Activated CD8-positive, alpha-beta memory T cell treated with anti-CD3 and anti-CD28 coated beads, Interleukin-2, amount 10 ng/mL, durations not matched to agents 7 days and 5 days (primary cell): Measurements from ENCODE around the gene LCK. TPM values are rescaled to one million over a fixed set of nuclear protein-coding genes. Genes with fewer than 3 reads are reported as not detected.

ENCODE experiments used
- ATAC-seq: fragments of 150-1000 bp; cut with Tn5 transposase; one replicate; pipeline ENCODE4 v1.10.0; 2021; ENCODE audit warnings: moderate library complexity
- CTCF ChIA-PET: fragments of 350-600 bp; sonication (Branson Sonifier 250); formaldehyde crosslinking; loops from one replicate; lab custom pipeline; 2021; ENCODE audit warnings: antibody characterized with exemption; lab: Charles Lee
- DNase-seq: peaks from one replicate; pipeline ENCODE4 v3.0.0-alpha.2; 2020
- H3K27ac Mint-ChIP-seq: one replicate; pipeline ENCODE4 v1.8.0; 2021; ENCODE audit warnings: mild to moderate bottlenecking, mixed read lengths
- H3K27me3 Mint-ChIP-seq: one replicate; pipeline ENCODE4 v1.8.0; 2021; ENCODE audit warnings: mixed read lengths
- H3K36me3 Mint-ChIP-seq: one replicate; pipeline ENCODE4 v1.8.0; 2021; ENCODE audit warnings: mild to moderate bottlenecking, mixed read lengths
- H3K4me1 Mint-ChIP-seq: one replicate; pipeline ENCODE4 v1.8.0; 2021; ENCODE audit warnings: mixed read lengths
- H3K4me3 Mint-ChIP-seq: one replicate; pipeline ENCODE4 v1.8.0; 2021; ENCODE audit warnings: mild to moderate bottlenecking, moderate library complexity, mixed read lengths
- H3K9me3 Mint-ChIP-seq: one replicate; pipeline ENCODE4 v1.8.0; 2022; ENCODE audit warnings: low read depth, mixed read lengths
- total RNA-seq, 2 experiments: library from RNA; stranded (reverse); gene quantifications; one replicate each; pipeline ENCODE4 v1.2.3, GENCODE V29; 2021

LCK gene
- total RNA-seq, 2 experiments from 2014 or later, result 441 to 481 TPM

DNA sequence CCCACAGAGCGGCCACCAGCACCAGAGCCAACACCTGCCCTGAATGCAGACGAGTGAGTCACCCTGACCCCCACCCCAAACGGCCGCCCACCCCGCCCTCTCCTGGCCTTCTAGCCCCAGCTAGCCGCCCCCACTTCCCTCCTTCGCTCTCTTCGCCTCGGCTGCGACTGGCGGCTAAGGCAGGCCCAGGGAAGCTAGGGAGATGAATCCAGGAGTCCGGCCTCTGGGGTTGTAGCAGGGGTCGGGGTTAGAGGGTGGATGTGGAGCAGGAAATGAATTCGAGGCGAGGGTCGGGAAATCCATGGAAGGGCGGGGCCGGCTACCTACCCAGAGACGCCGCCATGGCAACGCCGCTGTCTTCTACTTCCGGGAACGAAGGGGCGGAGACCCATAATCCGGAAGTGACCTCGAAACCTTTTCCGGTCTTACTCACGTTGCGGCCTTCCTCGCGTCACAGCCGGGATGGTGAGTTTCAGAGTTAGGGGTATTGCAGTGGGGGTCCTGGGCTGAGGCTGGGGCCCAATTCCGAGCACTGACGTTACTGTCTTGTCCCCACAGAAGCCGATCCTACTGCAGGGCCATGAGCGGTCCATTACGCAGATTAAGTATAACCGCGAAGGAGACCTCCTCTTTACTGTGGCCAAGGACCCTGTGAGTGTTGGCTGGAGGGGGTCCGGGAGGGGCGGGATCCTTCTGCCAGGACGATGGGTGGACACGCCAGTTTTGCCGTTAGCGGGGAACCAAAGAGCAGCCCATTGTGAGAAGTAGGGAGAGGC is 28.9 kb upstream of the LCK start, which contains the start of the genes EIF3I and TMEM234:
Gene EIF3I, plus strand, starts transcription at position 428 of the 776 bp plus-strand sequence. Its CDS starts 35 bp downstream, at position 463.
Gene TMEM234, minus strand, starts transcription at position 374 of the 776 bp plus-strand sequence. Its CDS starts 31 bp downstream, at position 343.
- H3K27me3 Mint-ChIP-seq, result no peaks in the 10 kb centered on the region
- CTCF ChIA-PET, result interaction anchor here (0.9 to 1.8 kb wide), 3 partner anchors 16 to 178 kb away, joined by 3 to 14 read pairs (median 5); partner anchors contain the start of gene IQCC
- H3K9me3 Mint-ChIP-seq, result no peaks in the 10 kb centered on the region
- ATAC-seq (peak; percentile 90), DNase-seq (peak; percentile 96)
- peaks cover 33% of the 10 kb centered on the region for H3K4me1 Mint-ChIP-seq
- peaks cover 16% of the 10 kb centered on the region for H3K36me3 Mint-ChIP-seq
- H3K27ac Mint-ChIP-seq, result peak within 1 kb of the TSS; percentile 97
- H3K4me3 Mint-ChIP-seq, result peak within 1 kb of the TSS; percentile 97

DNA sequence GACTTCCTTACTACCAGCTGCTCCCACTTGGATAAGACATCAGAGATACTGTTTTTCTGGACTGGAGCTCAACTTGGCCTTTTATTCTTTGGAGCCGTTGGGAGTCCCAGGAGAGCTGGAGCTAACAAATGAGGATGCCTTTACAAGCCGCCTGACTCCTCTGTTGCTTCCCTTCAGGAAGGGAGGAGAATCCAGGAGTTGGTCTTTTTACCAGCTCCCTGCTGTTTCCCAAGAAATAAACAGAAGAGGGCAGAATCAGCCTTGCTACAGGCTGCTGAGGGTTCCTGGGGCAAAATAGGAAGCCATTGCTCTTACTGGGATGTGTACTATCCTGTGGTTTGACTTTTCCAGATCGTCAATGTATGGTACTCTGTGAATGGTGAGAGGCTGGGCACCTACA is 27.4 kb upstream of the LCK start:
- Mint-ChIP-seq H3K27me3 (no peaks in the 10 kb centered on the region), H3K36me3 (peaks cover 31% of the 10 kb centered on the region), H3K27ac (peak overlapping the region; percentile 97), H3K4me1 (peaks cover 33% of the 10 kb centered on the region), H3K9me3 (no peaks in the 10 kb centered on the region), H3K4me3 (peak overlapping the region; percentile 97)
- DNase-seq (no peak), ATAC-seq (no peak)
- CTCF ChIA-PET, result interaction anchor here (0.7 to 1.8 kb wide), 5 partner anchors 8 to 158 kb away, joined by 3 to 14 read pairs (median 4); partner anchors contain the start of gene HDAC1

DNA sequence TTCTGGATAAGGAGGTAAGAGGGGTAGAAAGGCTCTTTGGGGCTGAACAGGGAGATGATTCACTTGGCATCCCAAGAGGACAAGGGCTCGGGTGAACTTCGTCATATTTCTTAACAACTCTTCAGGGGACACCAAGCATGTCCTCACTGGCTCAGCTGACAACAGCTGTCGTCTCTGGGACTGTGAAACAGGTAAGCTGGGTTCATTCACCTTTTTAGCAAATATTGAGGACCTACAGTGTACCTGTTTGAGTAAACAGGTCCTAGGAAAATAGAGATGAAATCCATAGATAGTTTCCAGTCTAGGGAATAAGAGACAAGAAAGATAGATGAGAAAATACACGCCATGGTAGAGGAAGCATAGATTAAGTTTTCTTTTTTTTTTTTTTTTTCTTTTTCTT is 26.8 kb upstream of the LCK start:
- CTCF ChIA-PET, result interaction anchor here (0.9 to 1.8 kb wide), 5 partner anchors 9 to 67 kb away, joined by 3 to 14 read pairs (median 4); partner anchors contain the start of genes FAM167B and HDAC1
- H3K27me3 Mint-ChIP-seq, result no peaks in the 10 kb centered on the region
- peaks cover 36% of the 10 kb centered on the region for H3K36me3 Mint-ChIP-seq
- DNase-seq (no peak), ATAC-seq (no peak)
- peak overlapping the region; percentile 9 for H3K4me3 Mint-ChIP-seq
- peak overlapping the region; percentile 9 for H3K27ac Mint-ChIP-seq
- peaks cover 33% of the 10 kb centered on the region for H3K4me1 Mint-ChIP-seq
- H3K9me3 Mint-ChIP-seq, result no peaks in the 10 kb centered on the region

DNA sequence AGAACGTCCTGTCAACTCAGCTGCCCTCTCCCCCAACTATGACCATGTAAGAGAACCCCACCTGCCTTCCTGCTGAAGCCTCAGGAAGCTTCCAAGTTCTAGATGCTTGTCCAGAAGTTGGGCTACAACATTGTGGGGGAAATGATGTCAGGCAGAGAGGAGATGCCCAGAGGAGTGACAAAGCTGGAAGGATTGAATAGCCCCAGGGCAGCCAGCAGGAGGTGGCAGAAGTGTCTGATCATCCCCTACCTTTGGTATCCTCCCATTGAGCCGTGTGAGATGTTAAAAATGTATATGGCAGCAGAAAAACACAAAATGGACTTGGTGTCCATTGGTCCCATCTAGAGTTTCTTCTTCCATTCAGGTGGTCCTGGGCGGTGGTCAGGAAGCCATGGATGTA is 22.3 kb upstream of the LCK start:
- Mint-ChIP-seq H3K27me3 (no peaks in the 10 kb centered on the region), H3K27ac (no peak overlapping the region), H3K36me3 (peaks cover 38% of the 10 kb centered on the region), H3K4me1 (peaks cover 7% of the 10 kb centered on the region), H3K4me3 (no peak overlapping the region), H3K9me3 (no peaks in the 10 kb centered on the region)
- ATAC-seq (no peak), DNase-seq (no peak)
- CTCF ChIA-PET, result interaction anchor here (0.9 to 1.9 kb wide), 3 partner anchors 10 to 21 kb away, joined by 3 to 10 read pairs (median 5); no protein-coding TSS in a partner anchor

DNA sequence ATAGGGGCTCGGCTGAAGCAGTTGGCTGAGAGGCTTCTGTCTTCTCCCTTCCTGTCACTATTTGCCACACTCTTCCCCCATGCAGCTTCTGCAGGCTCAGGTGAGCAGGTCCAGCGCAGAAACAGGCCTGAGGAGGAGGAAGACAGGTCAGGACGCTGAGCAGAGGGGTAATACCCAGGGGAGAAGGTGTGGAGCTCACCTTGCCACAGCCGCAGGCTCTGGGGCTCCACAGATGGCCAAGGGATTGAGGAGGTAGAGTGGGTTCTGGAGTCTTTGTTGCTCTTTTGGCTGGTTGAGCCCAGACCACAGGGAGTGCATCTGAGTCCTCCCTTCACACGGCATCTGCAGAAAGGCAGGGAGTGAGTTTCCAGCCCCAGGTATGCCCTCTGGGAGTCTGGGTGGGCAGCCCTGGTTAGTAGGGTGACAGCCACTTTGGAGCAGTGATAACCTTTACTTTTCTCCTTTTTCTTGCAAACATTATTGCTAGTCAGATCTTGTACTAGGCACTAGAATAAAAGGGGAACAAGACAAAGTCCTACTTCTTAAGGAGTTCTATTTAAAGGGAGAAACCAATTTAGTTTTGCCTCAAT is 19.1 kb upstream of the LCK start:
- Mint-ChIP-seq H3K36me3 (peaks cover 23% of the 10 kb centered on the region), H3K9me3 (no peaks in the 10 kb centered on the region), H3K4me3 (no peak overlapping the region), H3K27ac (no peak overlapping the region), H3K4me1 (no peaks in the 10 kb centered on the region), H3K27me3 (no peaks in the 10 kb centered on the region)
- ATAC-seq (no peak), DNase-seq (no peak)
- CTCF ChIA-PET, result interaction anchor here (0.9 to 1.8 kb wide), 3 partner anchors 9 to 19 kb away, joined by 3 to 5 read pairs (median 3); partner anchors contain the start of gene LCK

DNA sequence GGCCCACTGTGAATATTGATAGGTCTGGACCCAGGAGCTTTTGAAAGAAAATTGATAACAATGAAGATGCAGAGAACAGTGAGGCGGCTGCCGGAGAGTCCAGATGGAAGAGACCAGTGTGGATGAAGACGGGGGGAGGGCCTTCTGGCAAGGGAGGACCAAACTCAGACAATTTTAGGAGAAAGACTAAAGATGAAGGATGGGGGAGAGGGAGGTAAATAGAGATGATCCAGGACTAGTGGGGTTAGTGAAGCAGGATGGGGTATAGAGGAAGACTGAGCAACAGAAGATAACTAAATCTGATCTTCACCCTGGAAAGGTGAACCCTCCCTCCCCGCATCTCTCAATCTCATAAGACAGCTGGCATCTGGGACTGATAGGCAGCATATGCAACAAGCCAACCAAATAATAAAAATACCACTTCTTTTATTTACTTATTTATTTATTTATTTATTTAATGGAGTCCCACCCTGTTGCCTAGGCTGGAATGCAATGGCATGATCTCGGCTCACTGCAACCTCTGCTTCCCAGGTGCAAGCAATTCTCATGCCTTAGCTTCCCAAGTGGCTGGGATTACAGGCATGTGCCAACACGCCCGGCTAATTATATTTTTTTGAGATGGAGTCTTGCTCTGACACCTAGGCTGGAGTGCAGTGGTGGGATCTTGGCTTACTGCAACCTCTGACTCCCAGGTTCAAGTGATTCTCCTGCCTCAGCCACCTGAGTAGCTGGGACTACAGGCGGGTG is 18.3 kb upstream of the LCK start:
- ATAC-seq, result no peak
- H3K9me3 Mint-ChIP-seq, result no peaks in the 10 kb centered on the region
- no peaks in the 10 kb centered on the region for H3K4me1 Mint-ChIP-seq
- no peak overlapping the region for H3K27ac Mint-ChIP-seq
- H3K27me3 Mint-ChIP-seq, result no peaks in the 10 kb centered on the region
- CTCF ChIA-PET, result interaction anchor here (0.9 to 1.8 kb wide), 2 partner anchors 8 to 17 kb away, joined by 3 to 5 read pairs; no protein-coding TSS in a partner anchor
- peaks cover 17% of the 10 kb centered on the region for H3K36me3 Mint-ChIP-seq
- no peak for DNase-seq
- H3K4me3 Mint-ChIP-seq, result no peak overlapping the region

DNA sequence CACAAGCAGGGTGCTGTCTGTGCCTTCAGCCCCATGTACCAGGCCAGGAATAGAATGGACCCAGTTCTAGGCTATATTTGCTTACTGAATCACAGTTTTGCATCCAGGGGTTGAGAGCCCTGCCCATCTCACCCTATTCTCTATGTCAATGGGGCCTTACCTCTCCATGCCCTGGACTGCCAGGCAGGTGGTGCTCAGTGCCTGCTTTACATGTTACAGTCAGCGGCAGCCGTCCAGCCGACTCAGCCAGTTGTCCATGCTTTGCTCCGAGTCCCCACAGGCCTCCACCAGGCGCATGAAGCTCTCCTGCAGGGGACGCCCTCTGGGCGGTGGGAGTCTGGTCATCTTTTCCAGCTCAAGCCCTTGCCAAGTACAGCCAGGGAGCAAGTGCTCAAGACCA is 16.3 kb upstream of the LCK start:
- Mint-ChIP-seq H3K36me3 (peaks cover 2% of the 10 kb centered on the region), H3K9me3 (no peaks in the 10 kb centered on the region), H3K4me3 (no peak overlapping the region), H3K27ac (no peak overlapping the region), H3K4me1 (no peaks in the 10 kb centered on the region), H3K27me3 (no peaks in the 10 kb centered on the region)
- DNase-seq (no peak), ATAC-seq (no peak)
- CTCF ChIA-PET, result interaction anchor here (1.0 to 7.2 kb wide), 3 partner anchors 13 to 19 kb away, joined by 3 to 87 read pairs (median 10); partner anchors contain the start of genes FAM167B and LCK

DNA sequence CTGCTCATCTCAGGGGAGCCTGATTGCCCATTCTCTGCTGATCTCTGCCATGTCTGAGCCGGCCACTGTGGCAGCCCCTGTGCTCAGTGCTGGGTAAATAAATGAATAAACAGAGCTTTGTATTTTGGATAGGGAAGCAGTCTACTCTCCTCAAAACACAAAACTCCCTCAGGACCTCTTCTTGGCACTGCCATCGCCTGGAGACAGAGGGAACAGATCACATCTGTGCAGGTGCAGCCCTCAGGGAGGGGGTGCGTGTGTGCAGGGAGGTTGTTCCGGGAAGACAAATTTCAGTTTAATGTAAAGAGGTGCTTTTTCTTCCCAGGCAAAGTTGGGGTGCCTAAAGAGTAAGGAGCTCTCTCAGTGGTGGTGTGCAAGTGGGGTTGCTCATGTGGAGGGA is 11.7 kb upstream of the LCK start:
- H3K4me3 Mint-ChIP-seq, result no peak overlapping the region
- H3K27ac Mint-ChIP-seq, result no peak overlapping the region
- CTCF ChIA-PET, result interaction anchor here (1.0 to 7.2 kb wide), 8 partner anchors 10 to 133 kb away, joined by 3 to 87 read pairs (median 4); partner anchors contain the start of genes FAM167B and LCK
- DNase-seq (no peak), ATAC-seq (no peak)
- no peaks in the 10 kb centered on the region for H3K27me3 Mint-ChIP-seq
- no peaks in the 10 kb centered on the region for H3K9me3 Mint-ChIP-seq
- H3K4me1 Mint-ChIP-seq, result peaks cover 21% of the 10 kb centered on the region
- no peaks in the 10 kb centered on the region for H3K36me3 Mint-ChIP-seq

DNA sequence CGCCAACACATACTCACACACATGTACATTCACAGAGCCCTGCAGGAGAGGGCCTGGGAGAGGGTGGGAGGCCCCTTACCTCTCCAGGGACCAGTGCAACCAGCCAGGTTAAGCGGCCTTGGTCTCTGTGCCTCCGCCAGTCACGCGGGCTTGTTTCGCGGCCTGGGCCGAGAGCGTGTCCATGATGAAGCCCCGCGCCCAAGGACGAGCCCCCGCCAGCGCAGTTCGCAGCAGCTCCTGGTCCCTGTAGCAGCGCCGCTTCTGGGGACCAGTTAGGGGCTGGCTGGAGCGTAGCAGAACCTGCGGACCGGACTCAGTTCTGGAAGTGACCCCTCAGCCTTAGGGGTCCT is 11.3 kb upstream of the LCK start:
- peak overlapping the region; percentile 76 for H3K4me3 Mint-ChIP-seq
- H3K4me1 Mint-ChIP-seq, result peaks cover 21% of the 10 kb centered on the region
- no peak for DNase-seq
- no peak overlapping the region for H3K27ac Mint-ChIP-seq
- ATAC-seq, result no peak
- H3K9me3 Mint-ChIP-seq, result no peaks in the 10 kb centered on the region
- no peaks in the 10 kb centered on the region for H3K36me3 Mint-ChIP-seq
- no peaks in the 10 kb centered on the region for H3K27me3 Mint-ChIP-seq
- CTCF ChIA-PET, result interaction anchor here (1.0 to 7.2 kb wide), 12 partner anchors 10 to 131 kb away, joined by 3 to 87 read pairs (median 4); partner anchors contain the start of genes FAM167B, HDAC1 and LCK

DNA sequence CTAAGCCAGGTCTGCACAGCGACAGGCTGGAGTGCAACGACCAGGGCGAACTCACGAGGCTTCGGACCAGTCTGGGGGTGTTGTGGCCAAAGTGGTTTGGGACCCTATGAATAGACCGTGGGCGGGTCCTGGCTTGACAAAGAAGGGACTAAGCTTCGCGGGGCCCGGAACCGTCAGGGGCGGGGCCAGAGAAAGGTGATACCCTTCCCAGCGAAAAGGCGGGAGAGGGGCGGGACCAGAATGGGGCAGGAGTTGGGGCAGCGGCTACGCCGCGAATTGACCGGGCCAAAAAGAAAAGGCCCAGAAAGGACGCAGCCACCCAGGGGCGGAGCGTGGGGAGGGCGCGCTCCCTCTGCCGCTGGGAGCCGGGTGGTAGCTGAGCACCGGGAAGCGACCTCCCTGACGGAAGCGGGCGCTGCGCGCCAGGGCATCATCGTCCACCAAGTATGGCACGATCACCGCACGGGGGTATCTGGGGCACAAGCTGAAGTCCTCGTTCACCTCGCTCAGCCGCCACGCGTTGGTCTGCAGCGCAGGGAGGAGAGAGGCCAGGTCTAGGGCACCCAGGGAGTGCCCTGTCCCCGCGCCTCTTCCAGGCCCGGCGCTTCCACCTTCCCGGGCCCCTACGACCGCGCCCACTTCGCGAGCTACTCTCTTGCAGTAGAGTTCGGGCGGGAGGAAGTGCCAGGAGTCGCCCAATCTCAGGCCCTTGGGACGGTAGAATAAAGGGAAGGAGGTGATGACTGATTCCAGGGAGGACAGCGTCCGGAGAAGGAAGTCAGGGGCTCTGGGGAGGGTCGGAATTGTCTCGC is 10.7 kb upstream of the LCK start:
- ATAC-seq (peak; percentile 71), DNase-seq (peak; percentile 63)
- CTCF ChIA-PET, result interaction anchor here (0.6 to 7.2 kb wide), 22 partner anchors 8 to 1355 kb away, joined by 3 to 87 read pairs (median 4); partner anchors contain the start of genes BSDC1, FAM167B, HDAC1 and LCK
- Mint-ChIP-seq H3K4me3 (peak overlapping the region; percentile 76), H3K9me3 (no peaks in the 10 kb centered on the region), H3K27me3 (no peaks in the 10 kb centered on the region), H3K4me1 (peaks cover 21% of the 10 kb centered on the region), H3K27ac (peak overlapping the region; percentile 32), H3K36me3 (no peaks in the 10 kb centered on the region)

DNA sequence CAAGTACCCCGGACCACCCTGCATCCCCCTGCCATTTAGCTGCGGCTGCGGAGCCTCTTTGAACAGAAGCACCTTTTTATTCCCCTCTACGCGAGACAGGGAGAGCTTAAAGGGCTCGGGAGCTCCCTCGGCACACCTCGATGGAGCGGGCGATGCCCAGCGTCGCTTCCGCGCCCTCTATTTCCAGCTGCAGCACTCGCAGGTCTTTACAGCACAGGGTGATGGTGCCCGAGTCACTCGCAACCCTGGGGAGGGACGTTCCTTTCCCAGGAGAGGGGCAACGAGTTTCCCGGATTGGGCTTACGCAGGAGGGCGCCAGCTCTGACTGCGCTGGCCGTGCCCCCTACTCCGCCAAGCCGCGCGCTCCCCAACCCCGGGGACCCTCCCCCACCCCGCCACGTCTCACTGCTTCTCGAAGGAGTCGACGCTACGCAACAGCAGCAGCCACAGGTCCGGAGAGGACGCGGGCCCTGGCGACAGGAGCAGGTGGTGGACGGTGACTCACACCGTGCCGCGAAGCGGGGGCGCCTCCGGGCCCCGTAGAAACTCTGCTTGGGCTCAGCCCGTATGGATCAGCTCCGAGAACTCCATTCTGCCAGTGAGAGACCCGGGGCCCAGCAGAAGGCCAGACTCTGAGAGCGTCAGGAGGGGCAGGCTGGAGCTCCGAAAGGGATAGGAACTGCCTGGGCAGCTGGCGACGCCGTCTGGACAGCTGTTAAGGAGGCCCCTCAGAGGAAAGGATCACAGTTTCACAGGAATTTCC is 9.9 kb upstream of the LCK start:
- Mint-ChIP-seq H3K4me3 (peak overlapping the region; percentile 76), H3K27me3 (no peaks in the 10 kb centered on the region), H3K36me3 (no peaks in the 10 kb centered on the region), H3K9me3 (no peaks in the 10 kb centered on the region), H3K27ac (peak overlapping the region; percentile 40), H3K4me1 (peaks cover 23% of the 10 kb centered on the region)
- DNase-seq, result no peak
- peak; percentile 76 for ATAC-seq
- CTCF ChIA-PET, result interaction anchor here (0.6 to 7.2 kb wide), 20 partner anchors 9 to 1354 kb away, joined by 3 to 87 read pairs (median 4); partner anchors contain the start of genes BSDC1, CCDC28B, FAM167B and LCK
